Activated naive CD8-positive, alpha-beta T cell treated with anti-CD3 and anti-CD28 coated beads, Interleukin-2, amount 50 U/mL, for 16 hours (primary cell): ENCODE measurements around the gene CHCHD10.
"Not testable (repeated sequence)": the region's sequence is repeated elsewhere in the genome, so short reads cannot be mapped to it uniquely, and the experiment has no call there.

Experiments
- DNase-seq: peaks from one replicate; pipeline ENCODE4 v3.0.0-alpha.2; 2020; ENCODE audit warnings: low read depth, low spot score

Gene CHCHD10

GRCh38 chr22:23750367-23750713 lies 17.4 kb downstream of the CHCHD10 start:
- DNase-seq = no peak

GRCh38 chr22:23749841-23750301 lies 17.9 kb downstream of the CHCHD10 start:
- DNase-seq = no peak

GRCh38 chr22:23745791-23746190 lies 22.0 kb downstream of the CHCHD10 start:
- DNase-seq = no peak

- DNase-seq = no peak
These were observed 23.3 kb downstream of the CHCHD10 start for GRCh38 chr22:23744485-23744884.

- no peak for DNase-seq
These were observed 23.8 kb downstream of the CHCHD10 start for GRCh38 chr22:23744001-23744400.

- DNase-seq = no peak
These were observed 24.5 kb downstream of the CHCHD10 start for GRCh38 chr22:23743303-23743705.

GRCh38 chr22:23742505-23743264 lies 25.1 kb downstream of the CHCHD10 start:
- no peak for DNase-seq

GRCh38 chr22:23737696-23738095 lies 30.1 kb downstream of the CHCHD10 start:
- DNase-seq = no peak

GRCh38 chr22:23728108-23728507 lies 39.7 kb downstream of the CHCHD10 start:
- not testable (repeated sequence) for DNase-seq

GRCh38 chr22:23722724-23723123 lies 45.0 kb downstream of the CHCHD10 start:
- DNase-seq = no peak

- no peak for DNase-seq
These were observed 45.6 kb downstream of the CHCHD10 start for GRCh38 chr22:23722160-23722559.

GRCh38 chr22:23720855-23721254 lies 46.9 kb downstream of the CHCHD10 start:
- DNase-seq = no peak

- no peak for DNase-seq
These were observed 49.2 kb downstream of the CHCHD10 start for GRCh38 chr22:23718371-23719165.

GRCh38 chr22:23716811-23717801 lies 50.7 kb downstream of the CHCHD10 start:
- peak; percentile 55 for DNase-seq
